H1 (cell line): ENCODE results near the gene RALY. TPM values are rescaled to one million over a fixed set of nuclear protein-coding genes. Genes with fewer than 3 reads are reported as not detected.

Experiments used
- CTCF ChIA-PET: fragments of 300-600 bp; sonication (Branson Sonifier 250); formaldehyde crosslinking; loops from one replicate; lab custom pipeline; 2021; ENCODE audit not compliant: partially characterized antibody; lab: Charles Lee
- POLR2A ChIA-PET: fragments of 300-600 bp; sonication (Branson Sonifier 250); formaldehyde crosslinking; loops from one replicate; lab custom pipeline; 2021; ENCODE audit warnings: inconsistent platforms; ENCODE audit not compliant: partially characterized antibody; lab: Charles Lee
- DNase-seq, 2 experiments: peaks; one replicate each; pipeline versions ENCODE4 v3.0.0 to v3.0.0-alpha.2; 2010 to 2022; ENCODE audit warnings: low spot score in 2 of 2, low read depth in 1 of 2, mixed read lengths in 1 of 2
- FAIRE-seq: peaks from 2 replicates; lab custom pipeline; 2011; peaks lifted over from hg19 to GRCh38; lab: Jason Lieb, UNC
- H2AFZ ChIP-seq: 2 replicates; pipeline ENCODE4 v1.8.1; 2012; ENCODE audit warnings: low read length, inconsistent platforms
- H2AK5ac ChIP-seq: 2 replicates; pipeline ENCODE4 v1.6.1; 2013; ENCODE audit warnings: low read depth, low read length
- H2BK120ac ChIP-seq: replicated peaks from 2 replicates; pipeline ENCODE3; 2013; ENCODE audit warnings: low read depth, low read length, inconsistent platforms
- H2BK12ac ChIP-seq: 2 replicates; pipeline ENCODE4 v1.6.1; 2013; ENCODE audit warnings: low read depth, low read length
- H2BK15ac ChIP-seq: 2 replicates; pipeline ENCODE4 v1.6.1; 2013; ENCODE audit warnings: low read length
- H2BK20ac ChIP-seq: 2 replicates; pipeline ENCODE4 v1.6.1; 2013; ENCODE audit warnings: low read length
- H2BK5ac ChIP-seq: 2 replicates; pipeline ENCODE4 v1.6.1; 2013; ENCODE audit warnings: low read depth, low read length
- H3K14ac ChIP-seq: 2 replicates; pipeline ENCODE4 v1.6.1; 2013; ENCODE audit warnings: inconsistent platforms; ENCODE audit not compliant: insufficient read length
- H3K18ac ChIP-seq: 2 replicates; pipeline ENCODE4 v1.6.1; 2013; ENCODE audit warnings: low read length; ENCODE audit errors: extremely low read depth
- H3K23ac ChIP-seq: 2 replicates; pipeline ENCODE4 v1.6.1; 2013; ENCODE audit warnings: inconsistent platforms; ENCODE audit not compliant: insufficient read length
- H3K23me2 ChIP-seq: 2 replicates; pipeline ENCODE4 v1.6.1; 2013; ENCODE audit warnings: low read depth, low read length
- H3K27ac ChIP-seq: 2 replicates; pipeline ENCODE4 v1.6.1; 2011; ENCODE audit warnings: low read depth, low read length, inconsistent platforms
- H3K27me3 ChIP-seq, 4 experiments: replicated peaks in 1 of 4; 1 replicate in 1 of 4; 2 replicates in 3 of 4; pipeline versions ENCODE4 v1.6.1 to v1.8.1; 2011 to 2013; ENCODE audit warnings: low read length in 3 of 4, mild to moderate bottlenecking in 3 of 4, inconsistent platforms in 2 of 4, mixed read lengths in 2 of 4, moderate library complexity in 1 of 4; ENCODE audit not compliant: control insufficient read depth in 3 of 4, insufficient read depth in 3 of 4; ENCODE audit errors: extremely low read depth in 1 of 4
- H3K36me3 ChIP-seq, 4 experiments: 2 replicates each; pipeline versions ENCODE4 v1.6.1 to v1.8.1; 2011 to 2013; ENCODE audit warnings: mild to moderate bottlenecking in 4 of 4, low read length in 3 of 4, moderate library complexity in 2 of 4, control low read depth in 1 of 4, inconsistent platforms in 1 of 4; ENCODE audit not compliant: insufficient read depth in 4 of 4, control insufficient read depth in 2 of 4
- H3K4ac ChIP-seq: replicated peaks from 2 replicates; pipeline ENCODE3; 2013; ENCODE audit warnings: low read length, low read depth, mixed read lengths, inconsistent platforms; ENCODE audit not compliant: insufficient read length
- H3K4me1 ChIP-seq, 4 experiments: replicated peaks in 1 of 4; 1 replicate in 1 of 4; 2 replicates in 3 of 4; pipeline versions ENCODE4 v1.6.1 to v1.8.1; 2011 to 2013; ENCODE audit warnings: low read length in 3 of 4, inconsistent platforms in 2 of 4, mixed read lengths in 1 of 4; ENCODE audit not compliant: insufficient read depth in 4 of 4, control insufficient read depth in 3 of 4
- H3K4me2 ChIP-seq, 2 experiments: 2 replicates each; pipeline versions ENCODE4 v1.6.1 to v1.8.1; 2011 to 2013; ENCODE audit warnings: low read depth in 2 of 2, low read length in 2 of 2, control low read depth in 1 of 2, inconsistent platforms in 1 of 2, mild to moderate bottlenecking in 1 of 2; ENCODE audit not compliant: insufficient read depth in 1 of 2
- H3K4me3 ChIP-seq, 4 experiments: fragments of 200-600, 300-600 bp in 1 of 4; sonication (generic), shearing (Covaris generic), sonication (Bioruptor Twin) in 1 of 4; 2 replicates each; pipeline versions ENCODE4 v1.5.1 to v1.8.1; 2011 to 2016; ENCODE audit warnings: low read length in 4 of 4, low read depth in 3 of 4, control low read depth in 2 of 4, inconsistent platforms in 2 of 4, mild to moderate bottlenecking in 2 of 4, mixed read lengths in 1 of 4, moderate library complexity in 1 of 4; ENCODE audit not compliant: insufficient read depth in 2 of 4; ENCODE audit errors: extremely low read depth in 1 of 4
- H3K56ac ChIP-seq: replicated peaks from 2 replicates; pipeline ENCODE3; 2013; ENCODE audit warnings: low read depth, mild to moderate bottlenecking, mixed read lengths, low read length, inconsistent platforms; ENCODE audit not compliant: insufficient read length
- H3K79me1 ChIP-seq: 2 replicates; pipeline ENCODE4 v1.6.1; 2013; ENCODE audit warnings: low read depth, low read length, control low read depth
- H3K79me2 ChIP-seq, 2 experiments: 2 replicates each; pipeline versions ENCODE4 v1.6.1 to v1.8.1; 2012 to 2013; ENCODE audit warnings: low read length in 2 of 2, mild to moderate bottlenecking in 2 of 2, inconsistent platforms in 1 of 2; ENCODE audit not compliant: insufficient read depth in 2 of 2, control insufficient read depth in 1 of 2
- H3K9ac ChIP-seq, 4 experiments: replicated peaks in 1 of 4; 1 replicate in 1 of 4; 2 replicates in 3 of 4; pipeline versions ENCODE4 v1.6.1 to v1.8.1; 2011 to 2013; ENCODE audit warnings: low read depth in 3 of 4, low read length in 3 of 4, control low read depth in 2 of 4, mild to moderate bottlenecking in 2 of 4, moderate library complexity in 2 of 4, inconsistent platforms in 1 of 4; ENCODE audit errors: extremely low read depth in 1 of 4
- H3K9me3 ChIP-seq, 2 experiments: 2 replicates each; pipeline versions ENCODE4 v1.6.1 to v1.8.1; 2012 to 2013; ENCODE audit warnings: mild to moderate bottlenecking in 2 of 2, moderate library complexity in 2 of 2, control low read depth in 1 of 2, inconsistent platforms in 1 of 2, low read depth in 1 of 2, low read length in 1 of 2, mixed read lengths in 1 of 2; ENCODE audit not compliant: insufficient read depth in 2 of 2
- H4K20me1 ChIP-seq, 2 experiments: replicated peaks in 1 of 2; 2 replicates each; pipeline versions ENCODE3 to v1.8.1; 2011 to 2013; ENCODE audit warnings: inconsistent platforms in 2 of 2, low read length in 2 of 2, mild to moderate bottlenecking in 1 of 2; ENCODE audit not compliant: insufficient read depth in 2 of 2, control insufficient read depth in 1 of 2
- H4K5ac ChIP-seq: 2 replicates; pipeline ENCODE4 v1.6.1; 2013; ENCODE audit warnings: low read length, low read depth, mixed read lengths, inconsistent platforms; ENCODE audit not compliant: insufficient read length
- H4K8ac ChIP-seq: 2 replicates; pipeline ENCODE4 v1.8.0; 2013; ENCODE audit warnings: mild to moderate bottlenecking, moderate library complexity, low read length, inconsistent platforms; ENCODE audit not compliant: insufficient read depth; ENCODE audit errors: extremely low read depth
- H4K91ac ChIP-seq: replicated peaks from 2 replicates; pipeline ENCODE3; 2013; ENCODE audit warnings: low read length, mixed read lengths, inconsistent platforms; ENCODE audit not compliant: insufficient read length
- BACH1 ChIP-seq: IDR thresholded peaks from 2 replicates; pipeline ENCODE4 v1.6.1; 2012; ENCODE audit warnings: low read length, improper control_type of control experiment
- CEBPB ChIP-seq: IDR thresholded peaks from 2 replicates; pipeline ENCODE4 v1.6.1; 2012; ENCODE audit warnings: low read depth, low read length
- CTBP2 ChIP-seq: IDR thresholded peaks from 2 replicates; pipeline ENCODE4 v1.7.0; 2011; ENCODE audit warnings: borderline replicate concordance, mild to moderate bottlenecking, moderate library complexity, mixed read lengths, low read length; ENCODE audit not compliant: insufficient read depth, insufficient read length
- EZH2 ChIP-seq: fragments of 200-600 bp; sonication (generic); IDR thresholded peaks from 2 replicates; pipeline ENCODE4 v1.7.1; 2012; ENCODE audit warnings: low read depth, mild to moderate bottlenecking, moderate library complexity, low read length, inconsistent platforms; ENCODE audit not compliant: severe bottlenecking
- HDAC6 ChIP-seq: IDR thresholded peaks from one replicate; pipeline ENCODE4 v1.7.1; 2012; ENCODE audit warnings: low read depth, mild to moderate bottlenecking, inconsistent platforms, low read length, moderate library complexity
- POLR2AphosphoS5 ChIP-seq: IDR thresholded peaks from 2 replicates; pipeline ENCODE4 v1.6.1; 2011; ENCODE audit warnings: low read depth, low read length
- SAP30 ChIP-seq: fragments of 300-600 bp; sonication (generic); IDR thresholded peaks from 2 replicates; pipeline ENCODE4 v1.7.1; 2012; ENCODE audit warnings: low read length, moderate library complexity, mild to moderate bottlenecking, inconsistent platforms; ENCODE audit not compliant: insufficient read depth, insufficient replicate concordance
- SUZ12 ChIP-seq: fragments of 200-600 bp; sonication (generic); IDR thresholded peaks from 2 replicates; pipeline ENCODE4 v1.6.1; 2012; ENCODE audit warnings: mild to moderate bottlenecking, inconsistent platforms, low read length, moderate library complexity, mixed read lengths
- TCF12 ChIP-seq: IDR thresholded peaks from 2 replicates; pipeline ENCODE4 v1.6.1; 2011; ENCODE audit warnings: low read depth, mild to moderate bottlenecking, low read length
- TEAD4 ChIP-seq: IDR thresholded peaks from 2 replicates; pipeline ENCODE4 v1.6.1; 2012; ENCODE audit warnings: low read depth, low read length, inconsistent platforms, mixed read lengths
- WGBS, 2 experiments: shearing (Covaris generic) in 1 of 2; methylation state at CpG; one replicate each; pipeline versions ENCODE4 v1.1.6 to v1.1.7; 2013 to 2015; ENCODE audit warnings: low lambda C conversion rate in 2 of 2, mixed read lengths in 2 of 2, inconsistent platforms in 1 of 2, low coverage in 1 of 2, missing lambda C conversion rate in 1 of 2; ENCODE audit not compliant: insufficient replicate concordance in 2 of 2, insufficient coverage in 1 of 2, insufficient read length in 1 of 2; ENCODE audit errors: extremely low coverage in 1 of 2, missing lambda C conversion rate in 1 of 2; 5-methylcytosine and 5-hydroxymethylcytosine counted together
- polyA plus RNA-seq, 7 experiments: library from polyadenylated mRNA; depleted of rRNA in 3 of 7; stranded (reverse) in 5 of 7; unstranded in 2 of 7; fragments of >200 nt in 5 of 7; fragments of 200-250 nt in 2 of 7; gene quantifications; 1 replicate in 5 of 7; 2 replicates in 1 of 7; 4 replicates in 1 of 7; pipeline versions ENCODE4 v1.2.1 to v1.2.3, GENCODE V29; 2011 to 2013; ENCODE audit warnings: missing spikeins in 2 of 7, mixed read lengths in 2 of 7
- total RNA-seq: library from RNA; stranded (reverse); fragmentation: NEBNext Ultra II Directional; extraction: Animal tissue kit (Norgen Biotek cat#: 25700); gene quantifications from 2 replicates; pipeline ENCODE4 v1.2.1, GENCODE V29; 2021
- TF ChIP-seq, protein P1 (sequence below): IDR thresholded peaks from 2 replicates; pipeline ENCODE4 v1.6.1; 2011; ENCODE audit warnings: low read length, improper control_type of control experiment
- TF ChIP-seq, protein P2 (sequence below): IDR thresholded peaks from 2 replicates; pipeline ENCODE4 v1.6.1; 2012; ENCODE audit warnings: inconsistent platforms

The RALY gene
- total and polyA plus RNA-seq, 2 of the 8 experiments (the other 6 are each of a cell fraction or from before 2014, with no cell fraction given): 133 to 148 TPM

DNA sequence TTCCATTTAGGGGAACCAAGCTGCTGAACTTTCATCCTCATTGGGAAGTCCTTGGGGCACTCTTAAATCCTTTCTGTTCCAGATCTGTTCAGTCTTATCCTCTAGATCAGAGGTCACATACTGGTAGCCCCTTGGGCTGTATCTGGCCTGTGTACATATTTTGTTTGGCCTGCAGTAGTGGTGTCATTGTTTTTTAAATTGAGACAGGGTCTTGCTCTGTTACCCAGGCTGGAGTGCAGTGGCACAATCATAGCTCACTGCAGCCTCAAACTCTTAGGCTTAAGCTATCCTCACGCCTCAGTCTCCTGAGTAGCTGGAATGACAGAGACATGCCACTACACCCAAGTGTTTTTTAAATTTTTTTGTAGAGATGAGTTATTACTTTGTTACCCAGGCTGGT lies 14.8 kb downstream of the RALY start:
- Histone ChIP-seq H3K79me1 (peaks cover 7% of the 10 kb centered on the region; the same call in 1 of the 2 replicates), H2AFZ (no peak overlapping the region), H3K4me3 (no peak overlapping the region), H2BK120ac (no peak overlapping the region), H3K23ac (no peak overlapping the region), H3K9ac (no peak overlapping the region), H3K9me3 (no peaks in the 10 kb centered on the region), H3K4me1 (peaks cover 0 to 32% (median 17%) of the 10 kb centered on the region in 4 experiments), H3K36me3 (no peaks in the 10 kb centered on the region), H3K27ac (no peak overlapping the region), H4K5ac (no peak overlapping the region), H3K4me2 (no peak overlapping the region), H4K20me1 (peaks cover 4 to 13% of the 10 kb centered on the region in 2 experiments), H2AK5ac (no peak overlapping the region), H4K91ac (no peak overlapping the region), H3K14ac (no peak overlapping the region), H2BK15ac (no peak overlapping the region), H3K27me3 (no peaks in the 10 kb centered on the region), H2BK5ac (no peak overlapping the region), H3K56ac (no peak overlapping the region), H2BK20ac (no peak overlapping the region), H2BK12ac (no peak overlapping the region), H4K8ac (no peak overlapping the region), H3K79me2 (peaks cover 3 to 85% of the 10 kb centered on the region in 2 experiments; a peak in 3 of 4 replicates), H3K23me2 (no peaks in the 10 kb centered on the region), H3K4ac (no peak overlapping the region), H3K18ac (no peak overlapping the region)
- 73% methylated on average over 1 of the region's 1 CpG; no CpG with 5 or more reads in 1 of the 2 experiments for WGBS, 2 experiments
- POLR2A ChIA-PET: interaction anchor here (1.6 to 6.1 kb wide), 2 partner anchors 9 to 15 kb away, joined by 3 to 43 read pairs; partner anchors contain the start of gene RALY
- FAIRE-seq: no peak
- CTCF ChIA-PET: interaction anchor here (1.5 kb wide), 1 partner anchor 13 kb away, joined by 3 read pairs; no protein-coding TSS in a partner anchor
- no peak for DNase-seq
- TF ChIP-seq BACH1 (no peak), SUZ12 (no peak), POLR2AphosphoS5 (no peak), TCF12 (no peak), EZH2 (no peak), CEBPB (no peak), HDAC6 (no peak), CTBP2 (no peak), TEAD4 (no peak), SAP30 (no peak)
- TF ChIP-seq, protein P1, sequence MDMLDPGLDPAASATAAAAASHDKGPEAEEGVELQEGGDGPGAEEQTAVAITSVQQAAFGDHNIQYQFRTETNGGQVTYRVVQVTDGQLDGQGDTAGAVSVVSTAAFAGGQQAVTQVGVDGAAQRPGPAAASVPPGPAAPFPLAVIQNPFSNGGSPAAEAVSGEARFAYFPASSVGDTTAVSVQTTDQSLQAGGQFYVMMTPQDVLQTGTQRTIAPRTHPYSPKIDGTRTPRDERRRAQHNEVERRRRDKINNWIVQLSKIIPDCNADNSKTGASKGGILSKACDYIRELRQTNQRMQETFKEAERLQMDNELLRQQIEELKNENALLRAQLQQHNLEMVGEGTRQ: no peak
- TF ChIP-seq, protein P2, sequence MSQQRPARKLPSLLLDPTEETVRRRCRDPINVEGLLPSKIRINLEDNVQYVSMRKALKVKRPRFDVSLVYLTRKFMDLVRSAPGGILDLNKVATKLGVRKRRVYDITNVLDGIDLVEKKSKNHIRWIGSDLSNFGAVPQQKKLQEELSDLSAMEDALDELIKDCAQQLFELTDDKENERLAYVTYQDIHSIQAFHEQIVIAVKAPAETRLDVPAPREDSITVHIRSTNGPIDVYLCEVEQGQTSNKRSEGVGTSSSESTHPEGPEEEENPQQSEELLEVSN: no peak
